ENCODE data around the gene NR1H2. TPM values are rescaled to one million over a fixed set of nuclear protein-coding genes. Genes with fewer than 3 reads are reported as not detected.

NR1H2 gene
- total and polyA plus RNA-seq, 4 donors, result 52.5 to 114 (median 99.9) TPM

DNA sequence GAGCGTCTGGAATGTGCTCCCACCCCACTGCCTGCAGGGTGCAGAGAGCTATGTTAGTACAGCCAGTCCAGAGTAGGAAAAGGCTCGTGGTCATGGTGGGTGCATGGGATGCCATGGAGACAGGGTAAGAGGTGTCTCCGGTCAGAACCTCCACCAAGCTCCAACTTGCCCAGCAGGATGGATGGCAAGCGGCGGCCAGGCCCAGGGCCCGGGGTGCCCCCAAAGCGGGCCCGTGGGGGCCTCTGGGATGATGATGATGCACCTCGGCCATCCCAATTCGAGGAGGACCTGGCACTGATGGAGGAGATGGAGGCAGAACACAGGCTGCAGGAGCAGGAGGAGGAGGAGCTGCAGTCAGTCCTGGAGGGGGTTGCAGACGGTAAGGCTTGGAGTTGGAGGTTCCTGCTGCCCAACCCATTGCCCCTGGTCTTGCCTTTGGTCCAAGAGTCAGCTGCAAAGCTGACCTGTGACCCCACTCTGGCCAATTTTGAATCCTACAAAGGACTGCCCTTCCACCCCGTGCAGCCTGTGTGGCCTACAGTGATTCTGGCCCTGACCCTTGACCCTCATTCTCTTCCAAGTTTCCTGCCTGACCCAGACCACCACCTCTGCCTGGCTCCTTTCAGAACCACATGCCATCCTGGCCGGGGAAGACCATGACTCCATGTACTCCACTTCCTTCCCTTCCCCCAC is 22.6 kb downstream of the NR1H2 start:
- Histone ChIP-seq H3K9me3 (ENCODE audit: control insufficient read depth in 4 of 4, insufficient read depth in 3 of 4, low read length in 3 of 4) (peaks cover 0 to 3% (median 0%) of the 10 kb centered on the region in 4 donors), H3K4me1 (ENCODE audit: control insufficient read depth in 5 of 5, insufficient read depth in 5 of 5, low read length in 5 of 5) (no peaks in the 10 kb centered on the region), H3K4me3 (no peak overlapping the region), H3K36me3 (ENCODE audit: control insufficient read depth in 4 of 4, insufficient read depth in 4 of 4, low read length in 4 of 4) (peaks cover 0 to 31% (median 9%) of the 10 kb centered on the region in 4 donors), H3K27me3 (ENCODE audit: control insufficient read depth in 3 of 3, insufficient read depth in 3 of 3, low read length in 2 of 3) (no peaks in the 10 kb centered on the region), H3K27ac (ENCODE audit: low read depth in 1 of 2, low read length in 1 of 2) (no peak overlapping the region), H3K9ac (ENCODE audit: insufficient read depth in 1 of 2, low read length in 2 of 2) (no peak overlapping the region)
- no peak for DNase-seq
- no peak for ATAC-seq (ENCODE audit: insufficient read depth, low FRiP score)
- TF ChIP-seq, protein P1, sequence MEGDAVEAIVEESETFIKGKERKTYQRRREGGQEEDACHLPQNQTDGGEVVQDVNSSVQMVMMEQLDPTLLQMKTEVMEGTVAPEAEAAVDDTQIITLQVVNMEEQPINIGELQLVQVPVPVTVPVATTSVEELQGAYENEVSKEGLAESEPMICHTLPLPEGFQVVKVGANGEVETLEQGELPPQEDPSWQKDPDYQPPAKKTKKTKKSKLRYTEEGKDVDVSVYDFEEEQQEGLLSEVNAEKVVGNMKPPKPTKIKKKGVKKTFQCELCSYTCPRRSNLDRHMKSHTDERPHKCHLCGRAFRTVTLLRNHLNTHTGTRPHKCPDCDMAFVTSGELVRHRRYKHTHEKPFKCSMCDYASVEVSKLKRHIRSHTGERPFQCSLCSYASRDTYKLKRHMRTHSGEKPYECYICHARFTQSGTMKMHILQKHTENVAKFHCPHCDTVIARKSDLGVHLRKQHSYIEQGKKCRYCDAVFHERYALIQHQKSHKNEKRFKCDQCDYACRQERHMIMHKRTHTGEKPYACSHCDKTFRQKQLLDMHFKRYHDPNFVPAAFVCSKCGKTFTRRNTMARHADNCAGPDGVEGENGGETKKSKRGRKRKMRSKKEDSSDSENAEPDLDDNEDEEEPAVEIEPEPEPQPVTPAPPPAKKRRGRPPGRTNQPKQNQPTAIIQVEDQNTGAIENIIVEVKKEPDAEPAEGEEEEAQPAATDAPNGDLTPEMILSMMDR (IDR thresholded peaks at IDR 0.05; ENCODE audit: control extremely low read depth, extremely low read depth), result no peak
- WGBS, 2 donors, result 94 to 95% methylated on average over 13 of the region's 13 CpGs

DNA sequence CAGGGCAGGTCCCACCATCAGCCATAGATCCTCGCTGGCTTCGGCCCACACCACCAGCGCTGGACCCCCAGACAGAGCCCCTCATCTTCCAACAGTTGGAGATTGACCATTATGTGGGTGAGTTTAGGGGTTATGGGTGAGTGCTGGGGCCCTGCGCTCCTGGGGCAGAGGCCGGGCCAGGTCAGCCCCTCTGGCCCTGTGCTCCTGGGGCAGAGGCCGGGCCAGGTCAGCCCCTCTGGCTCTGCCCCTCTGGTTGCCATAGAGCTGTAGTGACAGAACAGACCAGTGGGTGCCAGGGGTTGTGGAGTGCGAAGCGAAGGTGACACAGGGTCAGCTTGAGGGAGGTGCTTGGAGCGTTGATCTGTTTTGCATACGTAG is 23.1 kb downstream of the NR1H2 start:
- no peak for DNase-seq
- H3K4me1 ChIP-seq (ENCODE audit: control insufficient read depth in 5 of 5, insufficient read depth in 5 of 5, low read length in 5 of 5), result no peaks in the 10 kb centered on the region
- no peak overlapping the region for H3K27ac ChIP-seq (ENCODE audit: low read depth in 1 of 2, low read length in 1 of 2)
- 98 to 99% methylated on average over 10 of the region's 10 CpGs for WGBS, 2 donors
- no peaks in the 10 kb centered on the region for H3K27me3 ChIP-seq (ENCODE audit: control insufficient read depth in 3 of 3, insufficient read depth in 3 of 3, low read length in 2 of 3)
- H3K4me3 ChIP-seq, result no peak overlapping the region
- H3K36me3 ChIP-seq (ENCODE audit: control insufficient read depth in 4 of 4, insufficient read depth in 4 of 4, low read length in 4 of 4), result peaks cover 0 to 31% (median 9%) of the 10 kb centered on the region in 4 donors
- H3K9me3 ChIP-seq (ENCODE audit: control insufficient read depth in 4 of 4, insufficient read depth in 3 of 4, low read length in 3 of 4), result peaks cover 0 to 3% (median 0%) of the 10 kb centered on the region in 4 donors
- TF ChIP-seq, protein P1 (IDR thresholded peaks at IDR 0.05; ENCODE audit: control extremely low read depth, extremely low read depth), result no peak
- ATAC-seq (ENCODE audit: insufficient read depth, low FRiP score), result no peak
- no peak overlapping the region for H3K9ac ChIP-seq (ENCODE audit: insufficient read depth in 1 of 2, low read length in 2 of 2)

DNA sequence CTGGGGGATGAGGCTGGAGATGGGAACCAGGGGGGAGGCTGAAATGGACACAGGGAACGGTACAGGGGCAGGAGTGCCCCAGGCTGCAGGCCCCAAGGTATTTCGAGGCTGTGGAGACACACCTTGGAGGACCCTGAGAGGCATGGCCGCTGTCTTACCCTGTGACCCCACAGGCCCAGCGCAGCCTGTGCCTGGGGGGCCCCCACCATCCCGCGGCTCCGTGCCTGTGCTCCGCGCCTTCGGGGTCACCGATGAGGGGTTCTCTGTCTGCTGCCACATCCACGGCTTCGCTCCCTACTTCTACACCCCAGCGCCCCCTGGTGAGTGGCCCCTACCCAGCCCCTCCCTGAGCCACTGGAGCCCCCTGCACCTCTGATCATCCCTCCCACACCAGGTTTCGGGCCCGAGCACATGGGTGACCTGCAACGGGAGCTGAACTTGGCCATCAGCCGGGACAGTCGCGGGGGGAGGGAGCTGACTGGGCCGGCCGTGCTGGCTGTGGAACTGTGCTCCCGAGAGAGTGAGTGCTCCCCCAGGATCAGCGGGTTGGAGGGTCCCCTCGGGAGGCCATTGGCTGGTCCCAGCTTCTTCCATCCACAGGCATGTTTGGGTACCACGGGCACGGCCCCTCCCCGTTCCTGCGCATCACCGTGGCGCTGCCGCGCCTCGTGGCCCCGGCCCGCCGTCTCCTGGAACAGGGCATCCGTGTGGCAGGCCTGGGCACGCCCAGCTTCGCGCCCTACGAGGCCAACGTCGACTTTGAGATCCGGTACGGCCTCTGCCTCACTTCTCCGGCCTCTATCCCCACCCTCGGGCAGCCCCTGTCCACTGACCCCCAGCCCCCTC is 25.6 kb downstream of the NR1H2 start:
- Histone ChIP-seq H3K9me3 (ENCODE audit: control insufficient read depth in 4 of 4, insufficient read depth in 3 of 4, low read length in 3 of 4) (peaks cover 0 to 3% (median 0%) of the 10 kb centered on the region in 4 donors), H3K27ac (ENCODE audit: low read depth in 1 of 2, low read length in 1 of 2) (no peak overlapping the region), H3K36me3 (ENCODE audit: control insufficient read depth in 4 of 4, insufficient read depth in 4 of 4, low read length in 4 of 4) (peaks cover 0 to 40% (median 11%) of the 10 kb centered on the region in 4 donors), H3K4me3 (no peak overlapping the region), H3K9ac (ENCODE audit: insufficient read depth in 1 of 2, low read length in 2 of 2) (no peak overlapping the region), H3K4me1 (ENCODE audit: control insufficient read depth in 5 of 5, insufficient read depth in 5 of 5, low read length in 5 of 5) (no peaks in the 10 kb centered on the region), H3K27me3 (ENCODE audit: control insufficient read depth in 3 of 3, insufficient read depth in 3 of 3, low read length in 2 of 3) (no peaks in the 10 kb centered on the region)
- ATAC-seq (ENCODE audit: insufficient read depth, low FRiP score) (no peak), DNase-seq (no peak)
- 95 to 97% methylated on average over 48 of the region's 48 CpGs for WGBS, 2 donors
- TF ChIP-seq, protein P1 (IDR thresholded peaks at IDR 0.05; ENCODE audit: control extremely low read depth, extremely low read depth), result no peak

Data from lung (tissue), 12 donors.